MM.1S (cell line): ENCODE measurements around the gene IREB2.

Experiments used
- DNase-seq: peaks from one replicate; pipeline ENCODE4 v3.0.0-alpha.2; 2015
- H2AFZ ChIP-seq: fragments of 300-600 bp; sonication (generic); 2 replicates; pipeline ENCODE4 v1.6.0; 2016; ENCODE audit warnings: antibody characterized with exemption, low read length
- H3F3A ChIP-seq: fragments of 300-600 bp; sonication (generic); 2 replicates; pipeline ENCODE4 v1.6.1; 2016; ENCODE audit warnings: mild to moderate bottlenecking, antibody characterized with exemption, low read length, moderate library complexity, mixed read lengths; ENCODE audit not compliant: insufficient read depth
- H3K27ac ChIP-seq: fragments of 300-600 bp; sonication (generic); 2 replicates; pipeline ENCODE4 v1.5.1; 2016; ENCODE audit warnings: mild to moderate bottlenecking, low read length
- H3K27me3 ChIP-seq: fragments of 300-600 bp; sonication (generic); replicated peaks from 2 replicates; pipeline ENCODE4 v1.6.0; 2016; ENCODE audit warnings: low read length; ENCODE audit not compliant: insufficient read depth
- H3K36me3 ChIP-seq: fragments of 300-600 bp; sonication (generic); replicated peaks from 2 replicates; pipeline ENCODE4 v1.6.1; 2016; ENCODE audit warnings: mild to moderate bottlenecking, low read length, mixed read lengths; ENCODE audit not compliant: insufficient read depth
- H3K4me1 ChIP-seq: fragments of 300-600 bp; sonication (generic); 2 replicates; pipeline ENCODE4 v1.6.1; 2016; ENCODE audit warnings: low read length, mixed read lengths
- H3K4me2 ChIP-seq: fragments of 300-600 bp; sonication (generic); 2 replicates; pipeline ENCODE4 v1.6.0; 2016; ENCODE audit warnings: low read depth, low read length
- H3K4me3 ChIP-seq: fragments of 300-600 bp; sonication (generic); 2 replicates; pipeline ENCODE4 v1.5.1; 2016; ENCODE audit warnings: low read length, mixed read lengths
- H3K79me2 ChIP-seq: fragments of 300-600 bp; sonication (generic); 2 replicates; pipeline ENCODE4 v1.6.1; 2016; ENCODE audit warnings: mixed run types, low read length, mixed read lengths
- H3K9ac ChIP-seq: fragments of 300-600 bp; sonication (generic); 2 replicates; pipeline ENCODE4 v1.6.1; 2016; ENCODE audit warnings: low read length, mixed read lengths
- H3K9me2 ChIP-seq: fragments of 300-600 bp; sonication (generic); replicated peaks from 2 replicates; pipeline ENCODE4 v1.6.1; 2016; ENCODE audit warnings: mild to moderate bottlenecking, low read length, mixed read lengths; ENCODE audit not compliant: insufficient read depth
- H3K9me3 ChIP-seq: fragments of 300-600 bp; sonication (generic); replicated peaks from 2 replicates; pipeline ENCODE4 v1.6.1; 2016; ENCODE audit warnings: mild to moderate bottlenecking, low read length, mixed read lengths; ENCODE audit not compliant: insufficient read depth
- H4K20me1 ChIP-seq: fragments of 300-600 bp; sonication (generic); 2 replicates; pipeline ENCODE4 v1.6.1; 2016; ENCODE audit warnings: mild to moderate bottlenecking, low read length, moderate library complexity, mixed read lengths; ENCODE audit not compliant: insufficient read depth
- CTCF ChIP-seq: fragments of 300-600 bp; sonication (generic); IDR thresholded peaks from 2 replicates; pipeline ENCODE4 v1.5.1; 2016; ENCODE audit warnings: antibody characterized with exemption, low read length, mixed read lengths
- EZH2 ChIP-seq: fragments of 300-600 bp; sonication (generic); optimal IDR thresholded peaks from 2 replicates; pipeline ENCODE3; 2017; ENCODE audit warnings: low read depth, mild to moderate bottlenecking, antibody characterized with exemption, low read length, mixed read lengths
- EZH2phosphoT487 ChIP-seq: fragments of 300-600 bp; sonication (generic); IDR thresholded peaks from 2 replicates; pipeline ENCODE4 v1.6.1; 2018; ENCODE audit warnings: antibody characterized with exemption, low read length

The IREB2 gene

GRCh38 chr15:78481917-78482316 lies 43.9 kb downstream of the IREB2 start:
- Histone ChIP-seq H3K9ac (no peak overlapping the region), H3K9me3 (no peaks in the 10 kb centered on the region), H3K4me3 (no peak overlapping the region), H3K4me2 (no peak overlapping the region), H3K4me1 (no peaks in the 10 kb centered on the region), H3F3A (no peaks in the 10 kb centered on the region), H3K27me3 (no peaks in the 10 kb centered on the region), H3K9me2 (no peaks in the 10 kb centered on the region), H3K79me2 (no peaks in the 10 kb centered on the region), H3K36me3 (peaks cover 11% of the 10 kb centered on the region; the same call in 1 of the 2 replicates), H2AFZ (no peak overlapping the region), H4K20me1 (no peaks in the 10 kb centered on the region), H3K27ac (no peak overlapping the region)
- DNase-seq = no peak
- TF ChIP-seq EZH2phosphoT487 = no peak
- no peak for TF ChIP-seq CTCF
- TF ChIP-seq EZH2 = no peak

GRCh38 chr15:78492872-78493271 lies 54.9 kb downstream of the IREB2 start:
- H3K9me3 ChIP-seq = no peaks in the 10 kb centered on the region
- no peak overlapping the region for H3K27ac ChIP-seq
- H3K27me3 ChIP-seq = no peaks in the 10 kb centered on the region
- H3K4me2 ChIP-seq = no peak overlapping the region
- no peak for DNase-seq
- H3F3A ChIP-seq = no peaks in the 10 kb centered on the region; the same call in 1 of the 2 replicates
- H3K36me3 ChIP-seq = peaks cover 10% of the 10 kb centered on the region; the same call in 1 of the 2 replicates
- H3K79me2 ChIP-seq = no peaks in the 10 kb centered on the region
- no peak for TF ChIP-seq EZH2phosphoT487
- TF ChIP-seq EZH2 = no peak
- TF ChIP-seq CTCF = no peak
- H3K4me1 ChIP-seq = no peaks in the 10 kb centered on the region
- H3K4me3 ChIP-seq = no peak overlapping the region
- no peaks in the 10 kb centered on the region for H4K20me1 ChIP-seq
- H2AFZ ChIP-seq = no peak overlapping the region
- no peak overlapping the region for H3K9ac ChIP-seq
- H3K9me2 ChIP-seq = no peaks in the 10 kb centered on the region

GRCh38 chr15:78501857-78502256 lies 63.8 kb downstream of the IREB2 start:
- Histone ChIP-seq H3K27me3 (no peaks in the 10 kb centered on the region), H3F3A (peaks cover 11% of the 10 kb centered on the region; the same call in 1 of the 2 replicates), H2AFZ (no peak overlapping the region), H3K79me2 (no peaks in the 10 kb centered on the region), H4K20me1 (no peaks in the 10 kb centered on the region), H3K4me2 (no peak overlapping the region), H3K9ac (no peak overlapping the region), H3K27ac (no peak overlapping the region), H3K9me3 (no peaks in the 10 kb centered on the region), H3K4me1 (no peaks in the 10 kb centered on the region), H3K36me3 (peaks cover 8% of the 10 kb centered on the region; the same call in 1 of the 2 replicates), H3K4me3 (no peak overlapping the region), H3K9me2 (no peaks in the 10 kb centered on the region)
- no peak for DNase-seq
- TF ChIP-seq EZH2phosphoT487 = no peak
- no peak for TF ChIP-seq CTCF
- TF ChIP-seq EZH2 = no peak
